Hypothalamus (tissue), 51 donors: ENCODE data around the gene TREM1.
"Not testable (repeated sequence)": the region's sequence is repeated elsewhere in the genome, so short reads cannot be mapped to it uniquely, and the experiment has no call there.

Experiments
- DNase-seq, 51 donors: peaks; one replicate each; lab custom pipeline; 2025; lab: John Stamatoyannopoulos, UW

Gene TREM1

DNA sequence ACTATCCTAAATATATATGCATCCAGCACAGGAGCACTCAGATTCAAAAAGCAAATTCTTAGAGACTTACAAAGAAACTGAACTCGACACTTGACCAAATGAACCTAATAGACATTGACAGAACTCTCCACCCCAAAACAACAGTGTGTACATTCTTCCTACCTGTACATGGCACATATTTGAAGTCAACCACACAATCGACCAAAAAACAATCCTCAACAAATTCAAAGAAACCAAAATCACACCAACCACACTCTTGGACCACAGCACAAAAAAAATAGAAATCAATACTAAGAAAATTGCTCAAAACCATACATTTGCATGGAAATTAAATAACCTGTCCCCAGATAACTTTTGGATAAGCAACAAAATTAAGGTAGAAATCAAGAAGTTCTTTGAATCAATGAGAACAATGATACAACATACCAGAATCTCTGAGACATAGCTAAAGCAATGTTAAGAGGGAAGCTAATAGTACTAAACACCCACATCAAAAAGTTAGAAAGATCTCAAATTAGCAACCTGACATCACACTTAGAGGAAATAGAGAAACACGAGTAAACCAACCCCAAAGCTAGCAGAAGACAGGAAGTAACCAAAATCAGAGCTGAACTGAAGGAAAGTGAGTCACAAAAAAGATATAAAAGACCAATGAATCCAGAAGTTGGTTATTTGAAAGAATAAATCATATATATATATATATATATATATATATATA, 12.5 kb upstream of the TREM1 start:
- no peak for DNase-seq

DNA sequence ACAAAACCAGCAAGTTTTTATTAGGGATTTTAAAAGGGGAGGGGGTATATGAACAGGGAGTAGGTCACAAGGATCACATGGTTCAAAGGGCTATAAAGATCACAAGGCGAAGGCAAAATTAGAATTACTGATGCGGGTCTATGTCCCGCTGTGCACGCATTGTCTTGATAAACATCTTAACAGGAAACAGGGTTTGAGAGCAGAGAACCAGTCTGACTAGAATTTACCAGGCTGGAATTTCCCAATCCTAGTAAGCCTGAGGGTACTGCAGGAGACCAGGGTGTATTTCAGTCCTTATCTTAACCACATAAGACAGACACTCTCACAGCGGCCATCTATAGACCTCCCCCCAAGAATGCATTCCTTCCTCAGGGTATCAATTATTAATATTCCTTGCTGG, 10.8 kb upstream of the TREM1 start:
- not testable (repeated sequence) for DNase-seq

DNA sequence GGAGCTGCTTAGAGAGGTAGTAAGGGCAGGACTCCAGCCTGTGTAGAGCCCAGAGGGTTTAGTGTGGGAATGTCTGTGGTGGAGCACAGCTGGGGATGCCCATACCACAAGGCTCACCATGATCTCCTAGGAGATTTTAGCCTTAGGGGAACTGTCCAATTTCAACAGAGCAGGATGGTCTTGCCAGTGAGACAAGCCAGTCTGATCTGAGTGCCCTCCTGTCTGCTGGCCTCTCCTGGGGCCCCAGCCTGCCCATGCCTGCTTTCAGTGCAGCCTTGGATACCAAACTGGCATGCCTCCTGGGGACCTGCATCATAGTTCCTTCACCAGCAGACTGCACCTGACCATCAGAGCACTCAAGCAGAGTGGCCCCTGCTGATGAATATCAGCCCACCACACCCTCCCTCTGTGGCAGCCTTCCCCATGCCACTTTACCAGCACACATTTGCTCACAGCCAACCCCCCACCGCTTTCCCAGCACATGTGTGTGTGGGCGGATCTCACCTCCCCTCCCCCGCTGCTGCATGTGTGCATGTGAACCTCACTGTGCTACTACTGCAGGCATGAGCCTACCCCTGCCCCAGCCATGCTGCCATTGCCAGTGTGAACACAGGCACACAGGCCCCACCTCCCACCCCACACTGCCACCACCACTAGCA, 7.9 kb upstream of the TREM1 start:
- DNase-seq, result peak in 1 of 51 donors; percentile 40

DNA sequence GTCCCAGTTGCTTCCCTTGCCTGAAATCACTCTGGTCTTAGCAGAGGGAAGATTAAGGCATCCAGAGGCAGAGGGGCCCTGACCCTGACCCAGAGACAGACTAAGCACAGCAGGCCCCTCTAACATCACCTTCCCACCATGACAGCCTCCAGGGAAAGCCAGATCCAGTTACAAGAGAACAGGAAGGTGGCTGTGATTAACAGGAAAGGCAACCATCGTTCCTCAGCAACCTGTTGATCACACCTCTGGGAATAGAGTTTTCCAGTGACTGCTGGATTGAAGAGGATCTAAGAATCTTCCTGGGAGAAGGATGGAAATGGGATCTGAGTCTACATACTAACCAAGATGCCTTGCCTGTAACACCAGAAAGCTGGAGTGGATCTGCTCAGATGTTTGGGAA, 5.2 kb upstream of the TREM1 start:
- DNase-seq, result no peak

DNA sequence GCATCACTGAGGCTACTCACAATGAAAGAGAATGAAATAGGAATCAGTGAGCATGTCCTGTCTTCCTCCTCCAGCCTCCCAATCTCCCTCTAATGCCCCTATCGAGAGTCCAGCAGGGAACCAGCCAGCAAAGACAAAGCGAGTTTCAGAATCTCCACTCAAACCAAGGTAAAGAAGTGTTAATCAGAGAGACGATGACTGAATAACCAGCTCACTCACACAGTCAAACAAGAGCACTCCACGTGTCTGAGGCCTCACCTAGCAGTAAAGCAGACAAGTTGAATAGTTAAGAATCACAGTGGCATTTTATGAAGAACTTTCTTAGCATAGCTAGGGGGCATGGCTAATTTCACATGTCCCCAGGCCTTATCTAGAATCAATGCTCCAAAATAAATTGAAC, 3.3 kb upstream of the TREM1 start:
- DNase-seq, result no peak

DNA sequence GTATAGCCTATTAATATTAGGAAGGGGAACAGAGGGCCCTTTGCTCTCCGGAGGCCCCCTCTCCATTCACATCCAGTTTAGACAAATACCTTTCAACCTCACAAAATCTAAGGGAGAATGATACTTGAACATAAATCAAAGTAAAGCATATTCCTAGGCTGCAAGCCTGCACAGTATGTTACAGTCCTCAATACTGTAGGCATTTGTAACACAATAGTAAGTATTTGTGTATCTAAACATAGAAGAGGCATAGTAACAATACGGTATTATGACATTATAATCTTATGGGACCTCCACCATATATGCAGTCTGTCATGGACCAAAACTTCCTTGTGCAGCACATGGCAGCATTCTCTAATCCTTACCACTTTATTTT, 2.3 kb upstream of the TREM1 start:
- DNase-seq, result no peak

DNA sequence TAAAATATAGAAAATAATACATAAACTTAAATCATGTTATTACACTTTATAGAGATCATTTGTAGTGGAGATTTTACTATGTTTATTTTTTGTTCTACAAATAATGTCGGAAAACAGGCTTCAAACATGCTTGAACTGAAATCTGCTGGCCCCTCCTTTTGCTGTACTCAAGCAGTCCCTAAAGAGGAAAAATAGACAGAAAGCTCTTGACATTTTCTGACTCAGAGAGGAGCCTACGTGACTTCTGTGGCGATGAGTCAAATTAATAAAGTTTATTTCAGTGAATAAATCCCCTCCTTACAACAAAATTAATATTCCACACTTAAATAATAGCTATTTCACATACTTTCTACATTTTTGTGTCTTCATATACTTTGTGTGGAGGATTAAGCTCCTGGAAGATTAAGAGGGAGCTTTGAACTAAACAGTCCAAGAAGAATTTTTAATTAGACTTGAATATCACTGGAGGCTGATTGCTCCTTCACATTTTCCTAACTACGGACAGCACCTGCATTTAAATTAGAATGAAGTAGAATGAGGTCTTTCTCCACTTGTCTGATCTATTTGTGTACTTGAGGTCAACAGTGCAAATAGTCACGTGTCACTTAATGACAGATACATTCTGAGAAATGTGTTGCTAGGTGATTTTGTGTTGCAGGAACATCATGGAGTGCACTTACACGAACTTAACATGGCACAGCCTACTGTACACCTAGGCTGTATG, 1.7 kb upstream of the TREM1 start:
- peak in 1 of 51 donors; percentile 7 for DNase-seq

DNA sequence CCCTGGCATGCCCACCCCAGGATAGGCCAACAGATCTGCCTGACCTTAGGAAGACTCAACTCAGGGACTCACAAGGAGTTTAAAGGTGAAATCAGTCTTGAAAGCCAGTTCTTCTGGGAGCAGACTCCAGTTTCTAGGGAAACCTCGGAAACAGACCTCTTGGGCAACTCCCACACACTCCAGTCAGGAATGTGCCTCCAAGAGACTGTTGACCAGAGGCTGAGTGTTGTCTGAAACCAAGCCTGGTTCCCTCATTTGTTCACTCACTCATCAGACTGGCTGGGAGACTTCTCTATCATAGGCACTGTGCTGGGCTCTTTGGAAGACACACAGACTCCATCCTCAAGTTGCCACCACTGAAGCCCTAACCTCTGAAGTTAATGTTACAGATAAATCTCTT, 1.8 kb downstream of the TREM1 start:
- no peak for DNase-seq

DNA sequence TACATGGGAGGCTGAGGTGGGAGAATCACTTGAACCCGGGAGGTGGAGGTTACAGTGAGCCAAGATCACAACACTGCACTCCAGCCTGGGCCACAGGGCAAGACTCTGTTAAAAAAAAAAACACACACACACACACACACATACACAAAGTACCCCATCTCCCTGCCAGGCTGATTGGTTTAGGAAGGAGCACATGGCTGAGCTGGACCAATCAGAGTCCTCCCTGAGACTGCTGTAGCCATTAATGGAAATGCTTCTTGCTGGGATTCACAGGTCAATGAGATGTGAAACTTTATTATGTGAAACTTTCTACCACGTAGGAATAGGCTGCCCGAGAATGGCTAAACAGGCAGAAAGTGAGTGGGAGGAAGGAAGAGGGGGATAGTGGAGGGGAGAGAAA, 2.9 kb downstream of the TREM1 start:
- DNase-seq, result no peak

DNA sequence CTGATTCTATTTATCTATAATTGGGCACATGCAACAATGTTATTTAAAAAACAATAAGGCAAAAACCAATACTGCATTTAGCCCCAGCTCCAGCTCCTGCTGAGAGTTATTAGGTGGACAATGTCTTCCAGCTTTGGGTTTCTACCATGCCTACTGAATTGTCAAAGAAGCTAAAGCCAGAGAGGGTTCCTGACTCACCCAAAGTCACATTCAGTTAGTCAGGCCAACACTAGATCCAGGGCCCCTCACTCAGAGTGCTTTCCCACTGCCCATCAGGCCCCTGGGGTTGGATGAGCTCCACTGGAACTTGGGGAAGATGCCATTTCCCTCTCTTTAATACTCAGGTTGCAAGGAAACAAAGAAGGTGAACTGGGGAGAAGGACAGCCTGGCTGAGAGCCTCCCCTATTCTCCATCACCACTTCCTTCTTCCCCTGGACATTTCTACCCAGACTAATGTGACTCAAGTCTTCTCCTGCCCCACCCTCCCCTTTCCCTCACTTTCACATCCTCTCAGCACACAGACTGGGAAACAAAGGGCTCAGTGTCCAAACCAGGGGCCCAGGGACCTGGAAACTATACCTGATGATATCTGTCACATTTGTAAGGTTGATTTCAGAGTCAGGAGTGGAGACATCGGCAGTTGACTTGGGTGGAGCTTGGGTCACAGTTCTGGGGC, 6.0 kb downstream of the TREM1 start:
- no peak for DNase-seq

DNA sequence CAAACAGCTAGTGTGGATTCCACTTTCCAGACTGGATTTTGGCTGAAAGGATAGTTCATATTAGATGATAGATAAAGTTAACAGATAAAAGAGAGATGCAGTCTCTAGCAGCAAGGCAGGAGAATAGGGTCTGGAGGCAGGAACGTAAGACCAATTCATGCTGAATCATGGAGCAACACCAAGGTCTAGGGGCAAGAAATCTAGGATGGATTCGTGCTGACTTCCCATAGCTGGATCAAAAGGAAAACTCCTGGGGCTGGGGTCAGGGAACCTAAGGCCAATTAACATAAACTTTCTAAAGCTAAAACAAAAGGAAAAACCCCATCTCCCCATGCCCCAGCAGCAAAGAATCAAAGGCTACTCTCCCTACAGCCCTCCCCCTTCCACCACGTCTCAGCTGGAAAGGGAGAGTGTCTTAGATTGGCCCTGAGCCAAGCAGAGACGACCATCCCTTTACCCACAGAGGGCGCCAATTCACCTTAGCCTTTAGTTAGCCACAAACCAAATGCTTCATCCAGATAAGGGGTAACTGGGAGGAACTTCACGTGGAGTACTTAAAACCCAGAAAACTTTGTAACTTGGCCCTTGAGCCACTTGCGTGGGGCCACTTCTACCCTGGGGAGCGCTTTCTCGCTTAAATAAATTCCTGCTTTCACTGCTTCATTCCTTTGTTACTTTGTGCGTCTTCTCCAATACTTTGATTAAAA, 7.6 kb downstream of the TREM1 start:
- DNase-seq, result peak in 3 of 51 donors; percentile 3 to 27 (median 17)

DNA sequence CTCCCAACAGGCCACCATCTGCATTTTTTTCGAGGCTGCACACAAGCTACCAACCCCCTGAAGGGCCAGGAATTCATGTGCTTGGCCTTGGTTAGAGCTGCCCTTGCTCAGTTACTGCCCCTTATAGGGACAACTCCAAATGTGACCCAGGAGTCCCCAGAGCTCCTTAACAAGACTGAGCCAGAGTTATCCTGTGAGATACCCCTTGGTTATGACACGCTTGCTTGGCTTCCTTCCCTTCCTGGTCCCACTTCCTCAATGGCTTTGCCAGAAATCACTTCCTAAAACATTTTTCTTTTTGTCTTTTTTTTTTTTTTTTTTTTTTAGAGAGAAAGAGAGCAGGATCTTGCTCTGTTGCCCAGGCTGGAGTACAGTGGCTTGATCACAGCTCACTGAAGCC, 8.9 kb downstream of the TREM1 start:
- DNase-seq, result no peak

DNA sequence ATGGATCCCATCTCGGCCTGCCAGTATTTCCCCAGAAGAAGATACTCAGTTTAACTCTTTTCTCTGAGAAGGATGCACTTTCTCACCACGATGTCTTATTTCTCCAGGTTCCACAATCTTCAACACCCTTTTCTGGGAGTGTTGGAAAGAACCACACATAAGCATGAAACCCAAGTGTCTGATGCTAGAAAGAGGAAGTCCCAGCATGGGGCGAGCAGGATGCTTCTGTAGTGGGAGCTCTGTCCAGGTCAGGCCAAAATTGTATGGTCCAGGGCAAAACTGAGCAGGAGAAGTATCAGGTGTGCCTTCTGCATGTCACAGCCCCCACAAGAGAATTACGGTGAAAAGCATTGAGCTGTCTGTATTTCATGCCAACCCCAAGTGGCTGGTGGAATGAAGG, 11.0 kb downstream of the TREM1 start:
- DNase-seq, result no peak

DNA sequence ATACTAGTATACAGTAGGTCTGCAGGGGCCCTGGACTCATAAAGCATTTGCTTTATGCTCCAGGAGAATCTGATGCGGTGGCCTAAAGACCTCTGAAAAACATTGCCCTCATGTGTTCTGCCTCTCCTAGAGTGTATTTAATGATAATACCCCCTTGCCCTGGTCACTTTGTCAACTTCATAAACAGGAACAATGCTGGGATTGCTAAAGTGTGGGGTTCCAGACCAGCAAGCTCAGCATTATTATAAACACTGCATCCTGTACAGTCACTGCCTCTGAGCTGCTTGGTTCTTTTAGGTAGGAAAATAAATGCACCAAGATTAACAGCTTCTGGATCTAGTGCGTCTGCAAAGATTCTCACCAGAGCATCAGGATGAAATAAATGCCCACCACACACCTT, 12.2 kb downstream of the TREM1 start:
- no peak for DNase-seq

DNA sequence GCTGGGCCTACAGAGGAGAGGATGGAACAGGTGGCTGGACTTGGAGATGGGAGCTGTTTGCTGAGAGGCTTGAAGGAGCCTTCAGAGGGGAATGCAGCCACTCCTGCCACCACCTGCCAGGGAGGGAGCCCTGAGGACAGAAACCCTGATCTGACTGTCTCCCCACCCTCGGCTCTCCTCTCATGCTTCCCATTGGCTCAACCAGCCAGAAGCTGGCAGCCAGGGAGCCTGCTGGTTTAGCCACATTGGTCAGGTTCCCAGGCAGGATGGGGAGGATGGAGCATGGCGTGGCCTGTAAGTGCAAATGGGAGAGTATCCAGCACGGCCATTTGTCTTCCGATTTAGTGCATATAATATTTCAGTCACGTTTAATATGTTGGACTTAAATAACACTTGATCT, 12.8 kb downstream of the TREM1 start:
- no peak for DNase-seq

DNA sequence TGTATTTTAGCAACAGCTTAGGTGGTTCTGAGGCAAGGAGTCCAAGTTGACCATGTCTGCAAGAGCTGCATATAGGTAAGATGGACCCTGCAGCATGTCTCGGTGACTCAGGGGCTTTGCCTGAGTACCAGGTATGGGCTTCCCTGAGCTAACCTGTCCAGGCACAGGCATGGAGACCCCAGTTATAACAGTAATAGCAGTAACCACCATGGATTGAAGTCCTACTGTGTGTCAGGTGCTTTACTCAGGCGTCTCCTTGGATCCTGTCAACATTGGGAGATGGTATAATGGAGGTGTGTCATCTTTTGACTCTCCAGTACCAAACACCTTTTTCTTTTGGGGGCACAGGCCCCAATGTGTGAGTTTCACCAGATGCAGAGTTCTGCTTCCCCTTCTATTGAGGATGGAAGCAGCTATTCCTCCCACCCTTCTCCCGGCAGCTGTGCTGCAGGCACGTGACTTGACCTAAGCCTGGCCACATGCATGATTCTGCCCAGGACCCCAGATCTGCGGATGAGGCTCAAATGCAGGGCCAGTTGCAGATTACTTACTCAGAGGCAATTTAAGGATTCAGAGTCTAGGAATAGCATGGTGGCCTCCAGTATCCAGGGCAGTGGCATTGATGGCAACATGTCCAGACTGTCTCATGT, 13.8 kb downstream of the TREM1 start:
- DNase-seq, result no peak

DNA sequence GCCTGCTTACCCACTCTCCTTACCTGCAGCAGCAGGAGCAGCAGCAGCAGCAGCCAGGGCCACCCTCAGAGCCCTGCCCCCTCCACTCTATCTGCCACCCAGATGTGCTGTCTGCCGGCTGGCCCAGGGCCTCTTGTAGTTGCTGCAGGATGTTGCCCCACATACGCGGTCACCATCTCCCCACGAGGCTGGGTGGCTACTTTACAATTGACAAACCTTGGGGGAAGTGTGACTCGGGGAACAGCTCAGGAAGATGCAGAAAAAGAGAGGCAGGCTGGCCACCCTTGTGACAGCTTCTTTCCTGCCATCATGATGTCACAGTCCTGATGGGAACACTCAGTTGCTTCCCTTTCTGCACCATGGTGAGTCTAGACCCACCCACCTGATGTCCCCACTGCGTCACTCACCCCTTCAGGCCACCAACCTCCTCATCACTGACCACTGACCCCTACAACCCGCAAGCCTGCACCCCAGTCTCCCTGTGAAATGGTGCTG, 14.5 kb downstream of the TREM1 start:
- DNase-seq, result peak in 10 of 51 donors; percentile 12 to 62 (median 16)

DNA sequence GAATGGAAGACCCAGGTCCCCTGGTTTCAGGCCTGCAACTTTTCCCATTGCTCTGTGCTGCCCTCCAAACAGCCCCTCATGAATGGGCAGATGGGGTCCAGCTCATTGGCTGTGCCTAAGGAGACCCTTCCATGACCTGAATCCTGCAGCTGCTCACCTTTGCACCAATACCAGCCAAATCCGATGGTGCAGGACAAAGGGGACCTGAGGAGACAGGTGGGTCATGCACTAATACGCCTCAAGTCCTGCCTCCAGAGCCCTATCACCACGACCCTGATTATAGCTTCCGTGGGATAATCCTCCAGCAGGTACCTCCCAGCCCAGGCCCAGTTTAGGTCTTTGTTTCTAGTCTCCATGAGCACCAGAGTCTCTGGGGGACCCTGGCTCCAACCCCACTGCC, 16.8 kb downstream of the TREM1 start:
- DNase-seq, result no peak

DNA sequence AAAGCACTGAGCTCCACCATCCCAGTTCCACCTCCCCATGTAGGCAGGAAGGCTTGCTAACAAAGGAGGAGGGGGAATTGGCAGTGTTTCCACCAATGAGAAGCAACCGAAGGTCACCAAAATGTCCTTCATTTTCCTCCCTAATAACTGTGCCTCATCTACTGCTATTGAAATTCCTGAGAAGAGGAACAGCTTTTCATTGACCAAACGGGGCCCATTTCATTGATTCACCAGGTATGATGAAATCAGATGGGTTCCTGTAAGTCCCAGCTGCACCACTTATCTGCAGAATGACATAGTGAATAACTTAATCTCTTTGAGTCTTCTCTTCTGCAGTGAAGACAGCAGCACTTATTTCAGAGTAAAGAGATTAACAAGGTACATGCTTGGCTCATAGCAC, 17.3 kb downstream of the TREM1 start:
- DNase-seq, result no peak

DNA sequence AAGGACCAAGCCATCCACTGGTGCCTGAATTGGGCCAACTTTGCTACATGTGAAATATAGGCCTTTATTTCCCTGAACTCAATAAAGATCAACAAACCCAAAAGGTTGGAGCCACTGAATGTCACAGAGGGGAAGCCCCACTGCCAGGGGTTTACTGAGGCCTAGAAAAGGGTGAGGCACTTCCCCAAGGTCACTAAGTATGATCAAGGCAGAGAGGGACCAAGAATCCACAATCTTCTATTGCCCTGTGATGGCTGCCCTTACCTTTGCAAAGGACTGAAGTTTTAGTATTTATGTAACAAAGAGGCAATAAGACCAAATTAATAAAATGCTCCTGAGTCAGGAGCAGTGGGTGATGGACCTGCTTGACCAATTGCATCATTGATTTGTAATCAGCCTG, 18.0 kb downstream of the TREM1 start:
- no peak for DNase-seq
